Measurements from ENCODE around the gene ANXA8. TPM values are rescaled to one million over a fixed set of nuclear protein-coding genes. Genes with fewer than 3 reads are reported as not detected.

Gene ANXA8
- total RNA-seq, 1 donor = 0.18 TPM

- TF ChIP-seq CTCF (IDR thresholded peaks at IDR 0.05; ENCODE audit: insufficient read depth, low read length) = no peak
- no peak overlapping the region for H3K4me3 ChIP-seq (ENCODE audit: low read depth, low read length)
- DNase-seq (ENCODE audit: low read depth) = no peak
These were observed 36.2 kb downstream of the ANXA8 start for GRCh38 chr10:47447705-47448104.

- no peak for TF ChIP-seq CTCF (IDR thresholded peaks at IDR 0.05; ENCODE audit: insufficient read depth, low read length)
- DNase-seq (ENCODE audit: low read depth) = no peak
- H3K4me3 ChIP-seq (ENCODE audit: low read depth, low read length) = no peak overlapping the region
These were observed 36.7 kb downstream of the ANXA8 start for GRCh38 chr10:47447209-47447608.

- no peak for TF ChIP-seq CTCF (IDR thresholded peaks at IDR 0.05; ENCODE audit: insufficient read depth, low read length)
- no peak for DNase-seq (ENCODE audit: low read depth)
- H3K4me3 ChIP-seq (ENCODE audit: low read depth, low read length) = no peak overlapping the region
These were observed 38.2 kb downstream of the ANXA8 start for GRCh38 chr10:47445720-47446119.

- no peak for DNase-seq (ENCODE audit: low read depth)
- H3K4me3 ChIP-seq (ENCODE audit: low read depth, low read length) = no peak overlapping the region
- no peak for TF ChIP-seq CTCF (IDR thresholded peaks at IDR 0.05; ENCODE audit: insufficient read depth, low read length)
These were observed 39.9 kb downstream of the ANXA8 start for GRCh38 chr10:47444047-47444446.

DNA sequence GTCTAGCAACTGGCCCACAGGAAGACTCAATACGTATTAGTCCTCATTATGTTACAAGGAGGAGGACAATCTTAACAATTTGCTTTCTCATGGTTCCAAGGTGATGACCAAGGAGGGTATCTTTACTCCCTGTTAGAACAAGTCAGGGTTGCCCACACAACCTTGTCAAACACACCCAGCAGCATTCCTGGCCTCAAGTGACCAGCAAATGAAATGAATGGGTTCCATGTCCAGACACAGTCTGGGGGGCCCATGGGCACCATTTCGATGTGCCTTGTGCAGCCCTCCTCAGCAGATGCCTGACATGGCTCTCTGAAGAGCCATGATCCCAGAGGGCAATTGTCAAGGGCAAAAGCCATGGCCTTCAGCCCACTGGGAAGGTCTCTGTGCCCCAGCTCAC lies 40.8 kb downstream of the ANXA8 start:
- no peak overlapping the region for H3K4me3 ChIP-seq (ENCODE audit: low read depth, low read length)
- no peak for DNase-seq (ENCODE audit: low read depth)
- TF ChIP-seq CTCF (IDR thresholded peaks at IDR 0.05; ENCODE audit: insufficient read depth, low read length) = no peak

- DNase-seq (ENCODE audit: low read depth) = no peak
- TF ChIP-seq CTCF (IDR thresholded peaks at IDR 0.05; ENCODE audit: insufficient read depth, low read length) = no peak
- no peak overlapping the region for H3K4me3 ChIP-seq (ENCODE audit: low read depth, low read length)
These were observed 41.6 kb downstream of the ANXA8 start for GRCh38 chr10:47442351-47442750.

- H3K4me3 ChIP-seq (ENCODE audit: low read depth, low read length) = no peak overlapping the region
- DNase-seq (ENCODE audit: low read depth) = no peak
- no peak for TF ChIP-seq CTCF (IDR thresholded peaks at IDR 0.05; ENCODE audit: insufficient read depth, low read length)
These were observed 42.0 kb downstream of the ANXA8 start for GRCh38 chr10:47441938-47442337.

All from fibroblast of the aortic adventitia (primary cell).